Measurements from ENCODE around the gene APOC1. TPM values are rescaled to one million over a fixed set of nuclear protein-coding genes. Genes with fewer than 3 reads are reported as not detected.
"Not testable (repeated sequence)": the region's sequence is repeated elsewhere in the genome, so short reads cannot be mapped to it uniquely, and the experiment has no call there.

APOC1 gene
- total RNA-seq, 1 experiment from 2014 or later, result 6.1 TPM

GRCh38 chr19:44888335-44888734 is 26.1 kb upstream of the APOC1 start:
- not testable (repeated sequence) for DNase-seq (ENCODE audit: extremely low read depth, low read depth)

- no peak for DNase-seq (ENCODE audit: extremely low read depth, low read depth)
Measured at GRCh38 chr19:44889830-44890365, 24.5 kb upstream of the APOC1 start.

- peak; percentile 99 for DNase-seq (ENCODE audit: extremely low read depth, low read depth)
Measured at GRCh38 chr19:44890366-44891015, 23.9 kb upstream of the APOC1 start.

- peak; percentile 99 for DNase-seq (ENCODE audit: extremely low read depth, low read depth)
Measured at GRCh38 chr19:44891016-44891882, 23.2 kb upstream of the APOC1 start, which contains the start of gene TOMM40. Gene TOMM40 (plus strand): TSS chr19:44891254. CDS start chr19:44891416, 162 bp downstream.

GRCh38 chr19:44892932-44893331 is 21.5 kb upstream of the APOC1 start:
- no peak for DNase-seq (ENCODE audit: extremely low read depth, low read depth)

- DNase-seq (ENCODE audit: extremely low read depth, low read depth), result no peak
Measured at GRCh38 chr19:44893332-44894051, 20.9 kb upstream of the APOC1 start.

GRCh38 chr19:44894052-44894400 is 20.4 kb upstream of the APOC1 start:
- no peak for DNase-seq (ENCODE audit: extremely low read depth, low read depth)

GRCh38 chr19:44894946-44895345 is 19.5 kb upstream of the APOC1 start:
- DNase-seq (ENCODE audit: extremely low read depth, low read depth), result no peak

GRCh38 chr19:44897835-44898234 is 16.6 kb upstream of the APOC1 start:
- DNase-seq (ENCODE audit: extremely low read depth, low read depth), result no peak

- no peak for DNase-seq (ENCODE audit: extremely low read depth, low read depth)
Measured at GRCh38 chr19:44900328-44901244, 13.8 kb upstream of the APOC1 start.

- no peak for DNase-seq (ENCODE audit: extremely low read depth, low read depth)
Measured at GRCh38 chr19:44903216-44903601, 11.2 kb upstream of the APOC1 start.

- DNase-seq (ENCODE audit: extremely low read depth, low read depth), result peak; percentile 28
Measured at GRCh38 chr19:44903602-44904425, 10.6 kb upstream of the APOC1 start.

GRCh38 chr19:44904426-44904994 is 9.9 kb upstream of the APOC1 start:
- DNase-seq (ENCODE audit: extremely low read depth, low read depth), result no peak

GRCh38 chr19:44905437-44906160 is 8.8 kb upstream of the APOC1 start, which contains the start of gene APOE:
Gene APOE (plus strand): TSS chr19:44905796. CDS start chr19:44906625, 829 bp downstream.
- DNase-seq (ENCODE audit: extremely low read depth, low read depth), result no peak

- DNase-seq (ENCODE audit: extremely low read depth, low read depth), result no peak
Measured at GRCh38 chr19:44907613-44908012, 6.8 kb upstream of the APOC1 start.

- no peak for DNase-seq (ENCODE audit: extremely low read depth, low read depth)
Measured at GRCh38 chr19:44908074-44908835, 6.2 kb upstream of the APOC1 start.

GRCh38 chr19:44908836-44909261 is 5.6 kb upstream of the APOC1 start:
- DNase-seq (ENCODE audit: extremely low read depth, low read depth), result no peak

Measured in NCI-H460 (cell line).